ENCODE data around the gene ERCC4.

ERCC4 gene

DNA sequence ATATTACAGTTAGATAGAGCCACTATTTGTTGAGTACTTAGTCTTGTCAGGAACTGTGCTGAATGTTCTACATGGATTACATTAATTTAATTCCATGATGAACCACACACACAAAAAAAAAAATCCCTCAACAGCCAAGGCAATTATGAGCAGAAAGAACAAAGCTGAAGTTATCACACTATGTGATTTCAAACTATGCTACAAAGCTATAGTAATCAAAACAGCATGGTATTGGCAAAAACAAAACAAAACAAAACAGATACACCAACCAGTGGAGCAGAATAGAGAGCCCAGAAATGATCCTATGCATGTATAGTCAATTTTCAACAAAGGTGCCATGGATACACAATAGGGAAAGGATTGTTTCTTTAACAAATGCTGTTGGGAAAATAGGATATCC is 8.1 kb upstream of the ERCC4 start:
- TF ChIP-seq ZFX (IDR thresholded peaks at IDR 0.05): no peak
- TF ChIP-seq, protein P1, sequence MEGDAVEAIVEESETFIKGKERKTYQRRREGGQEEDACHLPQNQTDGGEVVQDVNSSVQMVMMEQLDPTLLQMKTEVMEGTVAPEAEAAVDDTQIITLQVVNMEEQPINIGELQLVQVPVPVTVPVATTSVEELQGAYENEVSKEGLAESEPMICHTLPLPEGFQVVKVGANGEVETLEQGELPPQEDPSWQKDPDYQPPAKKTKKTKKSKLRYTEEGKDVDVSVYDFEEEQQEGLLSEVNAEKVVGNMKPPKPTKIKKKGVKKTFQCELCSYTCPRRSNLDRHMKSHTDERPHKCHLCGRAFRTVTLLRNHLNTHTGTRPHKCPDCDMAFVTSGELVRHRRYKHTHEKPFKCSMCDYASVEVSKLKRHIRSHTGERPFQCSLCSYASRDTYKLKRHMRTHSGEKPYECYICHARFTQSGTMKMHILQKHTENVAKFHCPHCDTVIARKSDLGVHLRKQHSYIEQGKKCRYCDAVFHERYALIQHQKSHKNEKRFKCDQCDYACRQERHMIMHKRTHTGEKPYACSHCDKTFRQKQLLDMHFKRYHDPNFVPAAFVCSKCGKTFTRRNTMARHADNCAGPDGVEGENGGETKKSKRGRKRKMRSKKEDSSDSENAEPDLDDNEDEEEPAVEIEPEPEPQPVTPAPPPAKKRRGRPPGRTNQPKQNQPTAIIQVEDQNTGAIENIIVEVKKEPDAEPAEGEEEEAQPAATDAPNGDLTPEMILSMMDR (conservative IDR thresholded peaks at IDR 0.05): no peak
- H3K27ac ChIP-seq: no peak overlapping the region

DNA sequence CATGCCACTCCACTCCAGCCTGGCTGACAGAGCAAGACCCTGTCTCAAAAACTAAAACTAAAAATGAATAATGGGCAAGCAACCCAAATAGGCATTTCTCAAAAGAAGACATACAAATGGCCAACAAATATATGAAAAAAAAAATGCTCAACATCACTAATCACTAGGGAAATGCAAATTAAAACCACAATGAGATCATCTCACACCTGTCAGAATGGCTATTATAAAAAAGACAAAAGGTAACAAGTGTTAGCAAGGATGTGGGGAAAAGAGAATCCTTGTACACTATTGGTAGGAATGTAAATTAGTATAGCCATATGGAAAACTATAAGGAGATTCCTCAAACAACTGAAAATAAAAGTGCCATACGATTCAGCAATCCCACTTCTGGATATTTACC is 7.1 kb upstream of the ERCC4 start:
- TF ChIP-seq, protein P1 (conservative IDR thresholded peaks at IDR 0.05): no peak
- no peak for TF ChIP-seq ZFX (IDR thresholded peaks at IDR 0.05)
- H3K27ac ChIP-seq: no peak overlapping the region

DNA sequence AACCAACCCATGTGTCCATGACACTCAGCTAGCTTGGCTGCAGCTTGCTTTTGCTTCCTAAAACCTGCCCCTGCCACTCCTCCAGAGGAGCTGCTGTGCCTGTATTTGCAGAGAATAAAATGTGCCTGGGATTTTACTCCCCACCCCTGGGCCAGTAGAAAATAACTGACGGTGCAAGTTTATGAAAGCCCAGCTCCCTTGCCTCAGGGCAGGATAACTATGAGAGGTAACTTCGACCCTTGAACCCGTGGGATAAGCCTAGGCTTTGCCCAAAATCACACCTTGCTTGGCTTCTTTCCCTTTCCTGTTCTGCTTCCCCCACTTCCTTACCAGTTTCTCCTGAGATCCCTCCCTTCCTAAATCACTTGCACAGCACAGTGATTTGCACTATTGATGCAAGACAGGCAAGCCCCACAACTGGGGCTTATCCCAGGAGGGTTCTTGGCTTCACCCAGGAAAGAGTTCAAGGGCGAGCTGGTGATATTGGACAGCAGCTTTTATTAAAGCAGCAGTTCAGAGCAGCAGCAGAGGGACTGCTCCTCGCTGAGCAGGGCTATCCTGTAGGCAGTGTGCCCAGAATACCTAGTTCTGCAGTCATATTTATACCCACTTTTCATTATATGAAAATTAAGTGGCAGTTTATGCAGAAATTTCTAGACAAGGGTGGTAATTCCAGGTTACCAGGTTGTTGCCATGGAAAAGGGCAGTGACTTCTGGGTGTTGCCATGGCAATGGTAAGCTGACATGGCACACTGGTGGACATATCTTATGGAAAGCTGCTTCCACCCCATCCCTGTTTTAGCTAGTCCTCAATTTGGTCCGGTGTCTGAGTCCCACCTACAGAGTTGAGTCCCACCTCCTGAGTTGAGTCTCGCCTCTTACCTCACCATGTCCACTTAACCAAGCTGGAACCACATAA is 6.3 kb upstream of the ERCC4 start:
- H3K27ac ChIP-seq: no peak overlapping the region
- no peak for TF ChIP-seq ZFX (IDR thresholded peaks at IDR 0.05)
- TF ChIP-seq, protein P1 (conservative IDR thresholded peaks at IDR 0.05): no peak

DNA sequence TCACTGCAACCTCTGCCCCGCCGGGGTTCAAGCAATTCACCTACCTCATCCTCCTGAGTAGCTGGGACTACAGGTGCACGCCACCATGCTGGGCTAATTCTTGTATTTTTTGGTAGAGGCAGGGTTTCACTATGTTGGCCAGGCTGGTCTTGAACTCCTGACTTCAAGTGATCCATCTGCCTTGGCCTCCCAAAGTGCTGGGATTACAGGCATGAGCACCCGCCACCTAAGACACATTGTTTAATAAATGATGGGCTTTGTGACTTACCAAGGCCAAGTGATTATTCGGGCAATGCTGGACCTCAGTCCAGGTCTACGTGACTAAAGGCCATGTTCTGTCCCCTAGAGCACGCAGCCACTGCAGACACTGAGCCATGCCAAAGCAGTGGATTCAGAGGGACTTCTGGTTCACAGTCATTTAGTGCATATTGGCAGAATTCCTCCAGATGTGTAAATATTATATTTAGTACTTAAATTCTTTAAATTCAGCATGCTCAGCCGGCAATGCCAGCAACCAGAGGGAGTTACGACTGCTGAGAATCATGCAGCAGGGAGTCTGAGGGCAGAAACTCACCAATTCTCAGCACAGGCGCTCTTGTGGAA is 4.8 kb upstream of the ERCC4 start:
- H3K27ac ChIP-seq: no peak overlapping the region
- no peak for TF ChIP-seq ZFX (IDR thresholded peaks at IDR 0.05)
- TF ChIP-seq, protein P1 (conservative IDR thresholded peaks at IDR 0.05): no peak

DNA sequence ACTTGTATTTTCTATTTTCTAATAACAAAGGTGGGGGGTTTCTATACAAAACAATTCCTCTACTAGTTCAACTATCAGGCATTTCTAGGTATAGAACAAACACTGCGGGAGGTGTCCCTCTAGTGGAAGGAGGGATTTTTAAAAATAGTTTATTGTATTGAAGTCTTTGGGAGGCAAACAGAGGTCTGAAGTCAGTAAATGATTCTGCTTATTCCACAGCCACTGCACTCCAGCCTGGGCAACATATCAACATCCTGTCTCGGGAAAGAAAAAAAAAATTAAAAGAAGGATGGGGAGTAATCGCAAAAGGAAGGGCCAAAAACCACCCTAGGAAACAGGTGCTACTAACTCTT is 648 bp upstream of the ERCC4 start:
- TF ChIP-seq, protein P1 (conservative IDR thresholded peaks at IDR 0.05): no peak
- TF ChIP-seq ZFX (IDR thresholded peaks at IDR 0.05): no peak
- H3K27ac ChIP-seq: peak overlapping the region; percentile 91; the same call in 1 of the 2 replicates

DNA sequence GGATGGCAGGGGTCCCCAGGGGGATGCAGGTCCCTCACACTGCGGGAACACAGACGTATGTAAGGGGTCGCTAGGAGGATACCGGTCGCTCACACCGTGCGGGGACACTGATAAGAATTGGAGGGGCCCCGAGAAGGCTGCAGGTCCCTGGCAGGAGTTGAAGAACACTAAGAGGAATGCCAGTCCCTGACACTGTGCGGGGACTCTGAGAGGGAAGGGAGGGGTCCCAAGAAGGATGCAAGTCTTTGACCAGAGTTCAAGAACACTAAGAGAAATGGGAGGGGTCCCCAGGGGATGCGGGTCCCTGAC is 510 bp downstream of the ERCC4 start:
- H3K27ac ChIP-seq: peak overlapping the region; percentile 91

DNA sequence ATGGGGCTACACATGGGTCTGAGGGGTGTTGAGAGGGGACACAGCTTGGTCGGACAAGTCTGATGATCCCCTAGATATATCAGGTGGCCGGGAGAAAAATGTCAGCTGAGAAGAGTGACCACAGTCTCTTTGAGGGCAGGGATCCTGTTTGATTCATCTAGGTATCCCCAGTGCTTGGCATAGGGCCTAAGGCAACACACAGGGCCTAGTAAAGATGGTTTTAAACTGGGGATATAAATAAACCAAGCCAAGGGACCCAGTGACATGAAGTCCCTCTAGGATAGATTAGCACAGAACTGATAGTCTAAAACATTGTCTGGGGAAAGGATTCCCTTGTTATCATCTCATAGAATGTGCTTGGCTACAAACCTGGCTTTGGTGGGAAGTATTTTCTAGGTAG is 1.4 kb downstream of the ERCC4 start:
- no peak overlapping the region; the same call in 1 of the 2 replicates for H3K27ac ChIP-seq
- TF ChIP-seq ZFX (IDR thresholded peaks at IDR 0.05): no peak
- TF ChIP-seq, protein P1 (conservative IDR thresholded peaks at IDR 0.05): no peak

More for the DNA sequence above, 510 bp downstream of the ERCC4 start:
- TF ChIP-seq ZFX (IDR thresholded peaks at IDR 0.05): peak; percentile 6; the same call in 1 of the 2 replicates
- TF ChIP-seq, protein P1 (conservative IDR thresholded peaks at IDR 0.05): no peak
